ENCODE measurements around the gene ADAT2.

The ADAT2 gene

DNA sequence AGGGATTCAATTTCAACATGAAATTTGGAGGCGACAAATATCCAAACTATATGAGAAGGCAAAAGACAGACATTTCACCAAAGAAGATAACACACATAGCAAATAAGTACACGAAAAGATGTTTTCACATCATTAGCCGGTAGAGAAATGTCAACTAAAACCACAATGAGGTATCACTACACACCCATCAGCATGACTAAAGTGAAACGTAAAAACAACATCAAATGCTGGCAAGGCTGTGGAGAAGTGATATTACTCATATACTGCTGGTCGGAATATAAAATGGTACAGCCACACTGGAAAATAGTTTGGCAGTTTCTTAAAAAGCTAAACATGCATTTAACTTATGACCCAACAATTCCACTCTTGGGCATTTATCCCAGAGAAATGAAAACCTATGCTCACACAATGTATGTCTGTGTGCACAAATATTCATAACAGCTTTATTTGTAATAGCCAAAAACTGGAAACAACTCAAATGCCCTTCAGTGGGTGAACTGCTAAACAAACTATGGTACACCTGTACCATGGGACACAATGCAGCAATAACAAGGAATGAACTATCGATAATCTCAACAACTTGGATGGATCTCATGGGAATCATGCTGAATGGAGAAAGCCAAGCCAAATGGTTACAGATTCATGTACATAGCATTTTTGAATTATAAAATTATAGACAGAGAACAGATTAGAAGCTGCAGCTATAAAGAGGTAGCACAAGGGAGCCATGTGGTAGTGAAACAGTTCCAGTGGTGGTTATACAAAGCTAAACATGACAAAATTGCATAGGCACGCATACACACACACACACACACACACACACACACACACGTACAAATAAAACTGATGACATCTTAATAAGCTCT lies 8.6 kb downstream of the ADAT2 start:
- no peak for DNase-seq (ENCODE audit: low spot score)
- no peak for FAIRE-seq

DNA sequence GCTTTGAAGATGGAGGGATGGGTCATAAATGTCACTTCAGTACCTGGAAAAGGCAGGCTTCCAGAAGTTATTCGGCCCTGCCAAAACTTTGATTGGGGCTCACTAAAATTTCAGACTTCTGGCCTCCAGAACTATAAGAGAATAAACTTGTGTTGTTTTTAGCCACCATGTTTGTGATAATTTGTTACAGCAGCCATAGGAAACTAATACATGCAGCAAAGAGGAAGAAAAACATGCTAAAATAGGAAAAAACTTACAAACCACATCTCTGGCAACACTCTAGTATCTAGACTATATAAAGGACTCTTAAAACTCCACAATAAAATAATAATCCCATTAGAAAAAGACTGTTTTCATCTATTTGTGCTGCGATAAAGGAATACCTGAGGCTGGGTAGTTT lies 9.5 kb downstream of the ADAT2 start:
- DNase-seq (ENCODE audit: low spot score) (no peak), FAIRE-seq (no peak)

DNA sequence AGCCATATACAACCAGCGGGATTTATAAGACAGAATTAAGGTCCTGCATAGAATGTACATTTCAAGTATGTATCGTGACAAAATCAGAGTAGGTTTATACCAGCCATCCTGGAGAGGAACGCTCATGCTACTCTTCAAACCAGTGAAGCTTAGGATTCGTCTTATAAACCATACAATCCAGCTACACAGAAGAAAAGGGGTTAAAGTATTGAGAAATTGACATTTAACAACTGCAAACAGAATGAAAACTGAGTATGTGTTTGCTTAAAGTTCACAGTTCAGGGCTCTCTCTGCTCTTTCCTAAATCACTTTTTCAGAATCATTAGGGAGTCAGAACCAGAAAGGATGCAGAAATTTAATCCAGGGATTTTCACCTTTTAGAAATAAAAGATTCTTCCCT lies 17.9 kb downstream of the ADAT2 start:
- DNase-seq (ENCODE audit: low spot score), result no peak
- no peak for FAIRE-seq

DNA sequence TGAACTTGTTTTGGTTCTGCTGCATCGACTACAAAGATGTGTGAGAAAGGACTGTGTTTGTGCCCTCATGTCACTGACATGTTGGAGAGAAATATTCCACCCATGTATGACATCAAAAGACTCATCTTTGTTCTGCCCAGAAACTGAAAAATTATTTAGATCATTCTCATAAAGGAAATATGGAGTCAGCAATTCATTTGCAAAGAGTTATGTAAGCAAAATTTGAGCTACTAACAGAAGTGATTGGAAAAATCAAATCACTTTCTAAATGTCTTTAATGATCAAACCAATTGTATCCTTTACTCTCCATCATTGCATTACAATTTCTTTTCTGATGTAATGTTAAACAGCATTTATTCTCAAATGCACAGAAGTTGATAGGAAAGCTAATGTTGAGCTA lies 19.3 kb downstream of the ADAT2 start:
- DNase-seq (ENCODE audit: low spot score), result no peak
- no peak for FAIRE-seq

DNA sequence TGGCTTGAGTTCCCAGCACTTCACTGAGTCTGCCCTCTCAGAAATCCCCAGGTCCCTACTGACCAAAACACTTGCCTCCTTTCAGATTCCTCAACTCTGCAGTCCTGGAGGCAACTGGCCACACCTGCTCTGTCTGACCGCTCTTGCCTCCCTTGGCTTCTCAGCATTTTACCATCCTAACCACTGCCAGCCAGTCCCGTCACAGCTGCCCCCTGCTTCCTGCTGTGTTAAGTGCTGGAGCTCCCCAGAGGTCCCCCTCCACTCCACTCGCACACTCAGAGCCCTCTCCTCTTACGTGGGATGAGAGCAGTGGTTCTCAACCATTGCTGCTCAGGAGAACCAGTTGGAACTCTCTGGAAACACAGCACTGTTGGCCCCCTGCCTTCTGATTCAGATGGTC lies 20.5 kb downstream of the ADAT2 start:
- FAIRE-seq (no peak), DNase-seq (ENCODE audit: low spot score) (no peak)

DNA sequence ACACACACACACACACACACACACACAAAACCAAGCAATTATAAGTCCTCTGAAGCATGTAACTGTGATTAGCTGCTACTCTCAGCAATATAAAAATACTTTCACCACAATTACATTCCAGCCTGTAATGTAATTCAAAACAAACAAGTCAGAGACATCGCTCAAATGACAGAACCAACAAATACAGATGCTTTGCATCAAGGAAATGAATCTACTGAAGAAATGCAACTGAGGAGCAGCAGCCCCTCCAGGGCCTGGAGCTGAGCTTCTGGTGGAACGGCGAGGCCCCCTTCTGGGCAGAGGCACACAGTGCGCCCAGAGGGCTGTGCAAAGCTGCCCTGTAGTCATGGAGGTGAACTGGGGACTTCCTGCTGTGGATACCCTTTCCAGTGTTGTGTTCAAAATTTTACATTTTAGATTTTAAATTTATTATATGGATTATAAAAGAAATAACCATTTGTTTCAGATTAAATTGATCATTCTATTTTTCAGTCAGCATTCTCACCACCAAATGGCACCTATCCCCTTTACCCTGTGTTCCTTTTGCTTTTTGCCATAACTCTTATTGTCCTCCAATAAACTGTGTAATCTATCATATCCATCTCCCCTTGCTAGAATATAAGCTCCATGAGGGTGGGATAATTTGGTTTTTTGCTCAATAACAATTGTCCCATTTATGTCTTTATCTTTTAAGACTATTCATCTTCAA lies 23.2 kb downstream of the ADAT2 start:
- peak; percentile 68 for DNase-seq (ENCODE audit: low spot score)
- FAIRE-seq, result no peak

DNA sequence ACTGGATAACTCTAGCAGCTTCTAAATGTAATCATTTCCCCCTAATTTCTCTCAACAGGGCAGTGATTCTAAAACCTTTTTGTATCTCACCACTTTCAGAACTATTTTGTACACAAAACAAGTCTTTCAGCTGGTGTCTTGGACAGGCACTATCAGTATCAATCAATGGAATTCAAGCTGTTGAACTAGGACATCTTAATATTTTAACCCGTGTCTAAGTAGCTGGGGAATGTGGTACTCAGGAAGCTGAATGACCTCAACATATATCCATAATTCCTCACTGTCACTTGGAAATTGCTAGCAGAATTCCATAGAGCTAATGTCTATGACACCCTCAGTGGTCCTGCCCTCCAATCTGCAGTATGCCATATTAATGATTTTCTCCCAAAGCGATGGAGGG lies 24.5 kb downstream of the ADAT2 start:
- FAIRE-seq (no peak), DNase-seq (ENCODE audit: low spot score) (no peak)

DNA sequence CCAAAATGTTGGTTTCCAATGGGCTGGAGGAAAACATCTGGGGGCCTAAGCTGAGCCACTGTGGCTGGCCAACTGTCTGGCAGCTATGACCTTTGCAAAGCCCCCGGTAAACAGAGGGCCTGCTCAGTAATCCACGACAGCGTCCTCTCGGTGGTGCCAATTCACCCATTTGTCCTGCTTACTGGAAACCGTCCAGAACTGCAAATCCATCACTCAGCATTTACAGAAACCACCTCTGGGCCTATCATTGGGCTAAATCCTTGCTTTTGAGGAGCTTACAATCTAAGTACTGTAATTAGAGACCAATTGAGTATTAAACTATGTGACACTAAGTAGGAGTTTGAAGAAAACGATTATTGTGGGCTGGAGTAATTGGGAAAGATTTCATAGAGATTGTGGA lies 31.0 kb downstream of the ADAT2 start:
- no peak for DNase-seq (ENCODE audit: low spot score)
- FAIRE-seq, result no peak

DNA sequence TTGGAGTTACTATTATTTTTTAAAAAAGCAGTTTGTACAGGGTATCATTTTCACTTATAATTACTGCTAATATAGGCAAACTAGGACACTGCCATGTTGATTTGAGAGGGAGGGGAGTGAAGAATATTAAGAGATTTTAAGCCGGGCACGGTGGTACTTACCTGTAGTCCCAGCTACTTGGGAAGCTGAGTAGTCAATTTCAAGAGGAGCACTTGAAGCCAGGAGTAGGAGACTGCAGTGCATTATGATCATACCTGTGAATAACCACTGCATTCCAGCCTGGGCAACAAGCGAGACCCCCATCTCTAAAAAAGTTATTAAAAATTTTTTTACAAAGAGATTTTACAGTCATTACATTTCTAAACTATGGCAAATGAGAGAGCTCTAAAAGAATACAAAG lies 35.7 kb downstream of the ADAT2 start:
- DNase-seq (ENCODE audit: low spot score), result no peak
- no peak for FAIRE-seq

DNA sequence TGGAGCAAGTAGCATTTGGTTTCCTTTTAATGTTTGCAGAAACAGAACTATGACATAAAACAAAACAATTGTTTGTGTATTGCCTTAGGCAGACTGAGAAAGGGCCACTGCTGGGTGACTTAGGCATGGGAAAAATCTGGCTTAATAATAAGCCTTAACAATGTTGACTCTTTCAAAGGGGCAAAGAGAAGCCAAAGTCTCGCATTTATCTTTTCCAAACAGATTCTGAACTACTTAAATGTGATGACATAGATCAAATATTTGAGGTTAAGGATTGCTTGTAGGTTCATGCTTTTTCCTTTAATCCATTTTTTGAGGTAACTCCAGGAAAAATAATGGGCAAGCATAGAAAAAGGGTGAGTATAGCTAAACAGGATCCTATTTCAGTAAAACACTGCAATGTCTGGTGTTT lies 39.6 kb downstream of the ADAT2 start:
- FAIRE-seq (no peak), DNase-seq (ENCODE audit: low spot score) (no peak)

DNA sequence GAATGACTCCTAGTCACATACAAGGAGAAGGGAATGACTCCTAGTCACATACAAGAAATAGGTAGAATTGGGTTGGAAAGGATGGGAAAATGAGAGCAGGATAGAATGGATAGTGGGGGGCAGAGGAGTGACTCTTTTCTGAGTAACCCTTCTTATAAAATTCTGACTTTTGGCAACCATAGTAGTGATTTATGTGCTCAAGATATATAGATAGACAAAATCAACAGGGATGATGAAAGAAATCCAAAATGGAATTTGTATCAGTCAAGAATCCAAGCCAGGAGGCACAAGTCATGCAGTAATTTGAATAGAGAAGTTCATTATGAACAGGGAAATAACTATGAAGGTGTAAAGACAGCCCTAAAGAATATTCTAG lies 41.7 kb downstream of the ADAT2 start:
- FAIRE-seq (no peak), DNase-seq (ENCODE audit: low spot score) (no peak)

DNA sequence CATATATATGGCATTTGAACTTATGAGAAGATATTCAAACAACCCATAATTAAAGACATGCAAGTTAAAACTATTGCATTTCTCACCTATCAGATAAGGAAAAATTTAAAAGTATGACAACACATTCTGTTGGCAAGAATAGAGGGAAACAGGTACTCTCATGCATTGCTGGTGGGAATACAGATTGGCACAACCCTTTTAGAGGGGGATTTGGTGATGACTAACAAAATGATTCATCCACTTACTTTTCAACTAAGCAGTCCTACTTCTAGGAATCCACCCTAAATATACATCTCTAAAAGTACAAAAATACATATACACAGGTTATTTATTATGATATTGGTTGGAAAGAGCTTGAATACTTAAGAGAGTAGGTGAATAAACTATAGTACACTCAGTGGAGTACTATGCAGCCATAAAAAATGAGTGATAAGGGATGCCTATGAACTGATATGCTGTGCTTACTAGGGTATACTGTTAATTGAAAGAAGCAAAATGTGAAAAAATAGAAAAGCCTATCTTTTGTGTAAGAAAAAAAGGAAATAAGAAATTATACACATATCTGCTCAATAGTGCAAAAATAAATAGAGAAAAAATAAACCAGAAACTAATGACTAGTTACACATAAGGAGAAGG lies 42.2 kb downstream of the ADAT2 start:
- DNase-seq (ENCODE audit: low spot score), result no peak
- FAIRE-seq, result no peak

DNA sequence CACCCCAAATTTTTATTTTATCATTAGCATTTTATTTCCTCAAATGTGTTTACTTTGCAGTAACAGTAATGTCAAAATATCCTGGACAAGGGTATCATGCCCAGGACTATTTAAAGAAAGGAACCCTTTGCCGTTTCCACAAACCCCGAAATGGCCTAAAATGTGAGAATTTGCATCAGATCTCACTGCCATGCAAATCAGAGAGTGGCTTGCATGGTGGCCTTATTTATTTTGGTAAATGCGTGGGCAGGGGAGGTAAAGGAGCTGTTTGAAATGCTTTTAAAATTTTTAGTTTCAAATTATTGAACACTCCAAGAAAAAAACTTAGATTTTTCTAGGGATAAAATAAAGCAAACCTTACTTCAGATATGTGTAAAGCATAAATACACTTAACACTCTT lies 43.8 kb downstream of the ADAT2 start:
- DNase-seq (ENCODE audit: low spot score) (no peak), FAIRE-seq (no peak)

DNA sequence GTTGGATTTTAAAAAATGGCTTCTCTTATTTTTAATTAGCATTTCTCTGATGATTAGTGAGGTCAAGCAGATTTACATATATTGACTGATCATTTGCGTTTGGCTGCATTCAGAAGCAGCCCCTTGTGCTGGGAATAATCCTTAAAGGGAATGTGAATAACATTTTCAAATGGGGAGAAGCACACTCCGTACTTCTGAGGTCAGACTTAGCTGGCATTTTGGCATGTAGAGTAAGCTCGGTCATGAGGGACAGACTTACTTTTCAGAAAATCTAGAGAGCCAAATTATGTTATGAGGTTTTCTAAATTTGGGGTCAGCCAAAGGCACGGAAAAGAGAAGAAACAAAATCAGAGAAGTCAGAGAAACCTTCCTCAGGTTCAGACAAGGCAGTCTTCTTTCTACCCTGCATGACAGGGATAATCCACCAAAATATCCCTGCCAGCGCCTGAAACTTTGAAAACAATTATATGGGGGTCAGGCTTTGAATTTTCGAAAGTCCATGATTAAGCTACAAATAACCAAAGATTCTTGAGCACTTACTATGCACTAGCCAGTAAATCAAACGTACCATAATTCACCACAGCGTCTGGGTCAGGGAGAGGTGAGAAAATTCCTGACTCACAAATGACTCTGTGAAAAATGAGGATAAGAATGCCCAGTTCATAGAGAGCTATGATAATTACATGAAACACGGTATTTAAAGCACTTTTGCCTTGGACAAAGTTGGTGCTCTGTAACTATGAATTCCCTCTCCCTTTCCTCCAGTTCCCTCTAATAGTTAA lies 44.9 kb downstream of the ADAT2 start:
- no peak for FAIRE-seq
- no peak for DNase-seq (ENCODE audit: low spot score)

DNA sequence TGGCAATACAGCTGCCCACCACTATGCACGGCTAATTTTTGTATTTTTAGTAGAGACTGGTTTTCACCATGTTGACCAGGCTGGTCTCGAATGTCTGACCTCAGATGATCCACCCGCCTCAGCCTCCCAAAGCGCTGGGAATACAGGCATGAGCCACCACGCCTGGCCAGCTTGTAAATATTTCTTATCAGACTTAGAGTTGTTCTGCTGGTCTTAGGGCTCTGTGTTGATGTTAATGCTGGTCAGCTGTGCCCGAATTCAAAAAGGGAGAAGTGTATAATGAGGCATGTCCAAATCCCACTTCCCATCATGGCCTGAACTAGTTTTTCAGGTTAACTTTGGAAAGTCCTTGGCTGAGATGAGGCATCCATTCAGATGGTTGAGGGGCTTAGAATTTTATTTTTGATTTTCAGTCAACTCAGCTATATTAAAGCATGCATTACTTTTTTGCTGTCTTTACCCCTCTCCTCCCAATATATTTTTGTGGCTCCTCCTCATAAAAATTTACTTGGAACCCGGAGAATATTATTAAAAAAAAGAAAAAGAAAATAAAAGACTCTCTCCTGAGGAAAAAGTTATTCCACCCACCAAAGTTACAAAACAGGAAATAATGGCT lies 47.7 kb downstream of the ADAT2 start:
- DNase-seq (ENCODE audit: low spot score) (no peak), FAIRE-seq (no peak)

DNA sequence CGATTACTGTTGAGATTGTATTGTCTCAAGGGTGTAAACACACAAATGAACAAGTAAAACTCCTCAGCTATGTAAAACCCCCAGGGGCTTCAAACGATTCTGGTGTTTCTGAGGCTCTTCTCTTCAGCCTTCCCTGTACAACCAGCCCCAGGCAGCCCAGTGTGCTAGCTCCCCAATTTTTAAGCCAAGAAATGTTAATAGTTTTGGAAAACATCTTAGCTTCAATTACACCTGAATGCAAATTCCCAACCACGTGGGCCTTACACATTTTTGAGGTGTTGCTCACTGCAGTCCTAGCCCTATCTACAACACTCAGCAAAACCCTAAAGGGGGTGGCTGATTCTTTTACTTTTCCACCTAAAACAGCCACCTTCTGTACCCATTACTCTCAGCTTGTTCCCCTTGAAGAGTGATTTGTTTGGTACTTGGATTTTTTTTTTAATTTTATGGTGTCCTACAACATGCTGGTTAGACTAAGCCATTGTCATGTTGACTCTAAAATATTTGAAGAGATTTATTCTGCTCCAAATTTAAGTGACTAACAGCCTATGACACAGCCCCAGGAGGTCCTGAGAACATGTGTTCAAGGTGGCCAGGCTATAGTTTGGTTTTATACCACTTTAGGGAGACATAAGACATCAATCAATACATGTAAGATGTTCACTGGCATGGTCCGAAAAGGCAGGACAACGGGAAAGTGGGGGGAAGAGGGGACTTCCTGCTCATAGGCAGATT lies 48.7 kb downstream of the ADAT2 start:
- DNase-seq (ENCODE audit: low spot score) (no peak), FAIRE-seq (no peak)

DNA sequence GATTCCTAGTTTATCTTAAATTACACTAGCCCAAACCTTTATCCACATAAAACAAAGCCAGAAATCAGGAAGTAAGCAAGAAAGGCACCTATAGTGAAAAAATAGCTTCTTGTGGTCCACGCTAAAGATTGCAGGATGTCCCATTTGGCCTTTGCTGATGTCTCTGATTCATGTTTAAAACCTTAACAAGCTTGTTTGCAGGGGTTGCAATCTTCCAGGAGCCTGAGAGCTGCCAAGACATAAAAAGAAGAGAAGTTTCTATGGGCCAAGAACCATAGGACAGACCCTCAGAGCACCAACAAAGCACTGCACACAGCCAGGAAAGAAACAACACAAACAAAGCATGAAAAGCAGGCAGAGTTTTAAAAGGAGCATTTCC lies 49.4 kb downstream of the ADAT2 start:
- DNase-seq (ENCODE audit: low spot score), result no peak
- no peak for FAIRE-seq

DNA sequence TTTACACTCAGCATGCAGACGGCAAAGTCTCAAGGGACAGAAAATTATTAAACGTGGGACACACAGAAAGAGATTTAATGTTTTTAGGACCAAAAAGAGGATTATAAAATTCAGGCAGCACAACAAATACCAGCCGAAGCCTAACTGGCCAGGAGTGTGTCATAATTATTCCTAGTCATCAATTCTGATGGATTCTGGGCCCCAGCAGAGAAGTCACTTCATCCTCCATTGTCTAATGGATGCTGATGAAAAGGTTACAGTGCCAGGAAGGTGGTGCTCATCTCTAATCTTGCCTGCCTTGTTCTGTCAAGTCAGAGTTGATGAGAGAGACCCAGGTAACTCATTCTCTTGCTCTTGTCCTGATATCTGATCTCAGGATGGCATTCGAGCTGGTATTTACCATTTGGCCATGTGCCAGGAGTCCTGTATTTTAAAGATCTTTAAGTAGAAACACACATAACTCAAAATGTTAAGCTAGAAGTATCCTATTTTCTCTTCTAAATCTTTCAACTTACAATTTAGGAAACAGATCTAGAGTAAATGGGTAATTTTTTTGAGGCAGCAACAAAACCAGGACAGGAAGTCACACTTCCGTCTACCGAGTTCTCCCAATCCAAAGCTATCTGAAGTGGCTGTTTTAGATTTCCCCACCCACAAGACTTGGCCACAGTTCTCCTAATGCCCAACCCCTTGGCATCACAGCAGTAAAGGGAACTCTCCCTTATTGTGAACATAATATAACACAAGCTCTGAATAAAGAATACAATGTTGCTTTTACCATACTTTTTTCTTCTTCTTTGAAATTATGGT lies 50.0 kb downstream of the ADAT2 start:
- FAIRE-seq (no peak), DNase-seq (ENCODE audit: low spot score) (no peak)

DNA sequence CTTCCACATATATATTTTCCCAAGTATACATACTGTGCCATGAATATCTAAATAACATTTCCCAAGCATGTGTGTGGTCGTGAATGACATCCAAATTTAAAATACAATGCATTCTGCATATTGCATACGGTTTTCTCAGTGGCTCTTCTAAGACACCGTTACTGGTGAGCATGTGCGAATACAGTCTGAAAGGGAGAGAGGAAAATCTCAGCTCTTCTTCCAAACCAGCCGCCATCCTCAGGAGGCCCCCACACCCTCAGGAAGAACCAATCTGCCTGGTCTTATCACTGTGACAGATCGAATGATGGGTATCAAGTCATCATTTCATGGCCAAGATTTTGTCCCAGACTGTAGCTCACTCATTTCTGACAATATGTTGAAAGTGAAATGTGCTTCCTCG lies 50.7 kb downstream of the ADAT2 start:
- no peak for FAIRE-seq
- DNase-seq (ENCODE audit: low spot score), result no peak

DNA sequence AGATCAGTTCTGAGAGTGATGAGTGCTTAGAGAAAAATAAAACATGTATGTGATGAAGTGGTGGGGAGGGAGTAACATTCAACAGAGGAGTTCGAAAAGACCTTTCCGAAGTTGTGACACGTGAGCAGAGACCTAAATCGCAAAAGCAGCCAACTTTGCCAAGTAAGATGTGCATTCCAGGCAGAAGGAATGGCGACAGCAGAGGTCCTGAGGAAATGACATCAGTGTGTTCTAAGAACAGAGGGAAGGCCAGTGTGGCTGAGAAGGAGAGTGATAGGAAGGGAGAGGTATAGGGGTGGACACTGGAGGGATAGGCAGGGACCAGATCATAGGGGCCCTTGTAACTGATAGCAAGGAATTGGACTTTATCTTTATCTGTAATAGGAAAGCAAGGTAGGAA lies 51.3 kb downstream of the ADAT2 start:
- FAIRE-seq, result no peak
- DNase-seq (ENCODE audit: low spot score), result no peak
